Ascending aorta (tissue), 2 donors: ENCODE measurements around the gene SHE. TPM values are rescaled to one million over a fixed set of nuclear protein-coding genes. Genes with fewer than 3 reads are reported as not detected.
"Not testable (repeated sequence)": the region's sequence is repeated elsewhere in the genome, so short reads cannot be mapped to it uniquely, and the experiment has no call there.

Source experiments
- DNase-seq, 2 donors: peaks; one replicate each; pipeline ENCODE4 v3.0.0-alpha.2; 2019; ENCODE audit warnings: low spot score in 2 of 2
- H3K27ac ChIP-seq, 2 donors: fragments of 200-600 bp; sonication (generic); one replicate each; pipeline ENCODE4 v1.5.1; 2016 to 2017; ENCODE audit warnings: mild to moderate bottlenecking in 1 of 2
- H3K27me3 ChIP-seq: fragments of 200-600 bp; sonication (generic); one replicate; pipeline ENCODE4 v1.5.1; 2017
- H3K36me3 ChIP-seq, 2 donors: fragments of 200-600 bp; sonication (generic); one replicate each; pipeline ENCODE4 v1.5.1; 2016
- H3K4me1 ChIP-seq, 2 donors: fragments of 200-600 bp; sonication (generic); one replicate each; pipeline ENCODE4 v1.5.1; 2016 to 2017; ENCODE audit warnings: mild to moderate bottlenecking in 1 of 2
- H3K4me3 ChIP-seq, 2 donors: fragments of 200-600 bp; sonication (generic); one replicate each; pipeline ENCODE4 v1.5.1; 2016 to 2017; ENCODE audit warnings: mild to moderate bottlenecking in 1 of 2
- H3K9me3 ChIP-seq, 2 donors: fragments of 200-600 bp; sonication (generic); one replicate each; pipeline ENCODE4 v1.5.1; 2016
- intact Hi-C: fragments of 100-400 bp; cut with DNase I; formaldehyde crosslinking; loops from one replicate; pipeline ENCODE4 v1.15.1; 2023
- total RNA-seq: library from RNA; depleted of rRNA; stranded (reverse); fragments of >200 nt; gene quantifications from one replicate; pipeline ENCODE4 v1.1.0, GENCODE V29; 2016
- TF ChIP-seq, protein P1 (sequence below), 3 experiments: fragments of 200-600 bp in 2 of 3; fragments of 450-650 bp in 1 of 3; sonication (generic) in 2 of 3; IDR thresholded peaks; one replicate each; pipeline ENCODE4 v1.5.1; 2016 to 2019; ENCODE audit warnings: antibody characterized with exemption in 3 of 3, mild to moderate bottlenecking in 1 of 3, moderate library complexity in 1 of 3

The SHE gene
- total RNA-seq, 1 donor from 2014 or later: 107 TPM

DNA sequence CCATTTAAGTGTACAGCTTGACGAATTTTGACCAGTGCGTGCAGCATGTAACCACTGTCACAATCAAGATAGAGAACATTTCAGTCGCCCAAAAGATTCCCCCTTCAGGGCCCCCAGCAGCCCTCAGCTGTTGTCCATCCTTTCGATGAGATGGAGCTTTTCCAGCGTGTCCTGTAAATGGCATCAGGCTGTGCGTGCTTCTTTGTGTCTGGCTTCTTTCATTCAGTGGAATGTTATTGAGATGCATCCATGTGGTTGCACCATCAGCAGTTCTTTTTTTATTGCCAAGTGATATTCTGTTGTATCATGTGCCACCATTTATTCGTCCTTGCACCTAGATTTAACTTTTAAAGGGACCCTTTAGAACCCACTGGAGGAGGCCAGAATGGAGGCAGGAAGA, 34.4 kb upstream of the SHE start:
- Histone ChIP-seq H3K9me3 (no peaks in the 10 kb centered on the region), H3K27me3 (no peaks in the 10 kb centered on the region), H3K4me3 (no peak overlapping the region), H3K4me1 (no peaks in the 10 kb centered on the region), H3K27ac (no peak overlapping the region), H3K36me3 (no peaks in the 10 kb centered on the region)
- intact Hi-C loops: no loop called here
- TF ChIP-seq, protein P1, sequence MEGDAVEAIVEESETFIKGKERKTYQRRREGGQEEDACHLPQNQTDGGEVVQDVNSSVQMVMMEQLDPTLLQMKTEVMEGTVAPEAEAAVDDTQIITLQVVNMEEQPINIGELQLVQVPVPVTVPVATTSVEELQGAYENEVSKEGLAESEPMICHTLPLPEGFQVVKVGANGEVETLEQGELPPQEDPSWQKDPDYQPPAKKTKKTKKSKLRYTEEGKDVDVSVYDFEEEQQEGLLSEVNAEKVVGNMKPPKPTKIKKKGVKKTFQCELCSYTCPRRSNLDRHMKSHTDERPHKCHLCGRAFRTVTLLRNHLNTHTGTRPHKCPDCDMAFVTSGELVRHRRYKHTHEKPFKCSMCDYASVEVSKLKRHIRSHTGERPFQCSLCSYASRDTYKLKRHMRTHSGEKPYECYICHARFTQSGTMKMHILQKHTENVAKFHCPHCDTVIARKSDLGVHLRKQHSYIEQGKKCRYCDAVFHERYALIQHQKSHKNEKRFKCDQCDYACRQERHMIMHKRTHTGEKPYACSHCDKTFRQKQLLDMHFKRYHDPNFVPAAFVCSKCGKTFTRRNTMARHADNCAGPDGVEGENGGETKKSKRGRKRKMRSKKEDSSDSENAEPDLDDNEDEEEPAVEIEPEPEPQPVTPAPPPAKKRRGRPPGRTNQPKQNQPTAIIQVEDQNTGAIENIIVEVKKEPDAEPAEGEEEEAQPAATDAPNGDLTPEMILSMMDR (IDR thresholded peaks at IDR 0.05): no peak
- no peak for DNase-seq

DNA sequence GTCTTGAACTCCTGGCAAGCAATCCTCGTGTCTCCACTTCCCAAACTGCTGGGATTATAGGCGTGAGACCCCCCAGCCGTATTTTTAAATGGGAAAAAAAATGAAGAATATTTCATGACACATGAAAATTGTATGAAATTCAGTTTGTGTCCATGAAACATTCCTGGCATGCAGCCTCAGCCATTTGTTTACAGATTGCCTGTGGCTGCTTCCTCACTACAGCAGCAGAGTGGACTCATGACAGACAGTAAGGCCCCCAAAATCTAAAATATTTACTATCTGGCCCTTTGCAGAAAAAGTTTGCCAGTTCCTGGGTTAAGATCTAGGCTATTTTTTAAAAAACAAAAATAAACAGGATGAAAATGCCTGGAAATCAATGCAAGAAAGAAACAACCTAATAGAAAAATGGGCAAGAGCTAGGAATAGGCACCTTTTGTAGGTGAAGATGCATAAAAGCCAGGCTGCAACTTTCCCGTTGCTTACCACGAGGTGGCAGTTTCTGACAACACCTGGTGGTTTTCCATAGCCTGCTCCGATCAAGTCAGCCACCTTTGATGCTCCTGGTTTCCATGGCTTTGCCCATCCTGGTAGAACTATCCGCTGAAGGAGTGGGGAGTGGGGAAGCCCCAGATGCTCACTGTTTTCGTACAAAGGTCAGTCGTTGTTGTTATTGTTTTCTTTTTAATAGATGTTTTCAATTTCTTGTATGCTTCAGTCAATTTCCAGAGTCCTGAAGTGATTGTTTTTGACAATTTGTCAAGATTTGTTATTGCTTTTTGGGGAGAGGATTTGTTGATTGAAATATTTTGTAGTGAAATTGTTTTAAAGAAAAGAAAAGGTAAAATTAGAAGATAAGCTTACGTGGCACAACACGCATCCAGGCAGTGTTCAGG, 32.0 kb upstream of the SHE start:
- no peaks in the 10 kb centered on the region for H3K4me1 ChIP-seq
- TF ChIP-seq, protein P1 (IDR thresholded peaks at IDR 0.05): peak in 1 of 3 experiments; percentile 12
- H3K9me3 ChIP-seq: no peaks in the 10 kb centered on the region
- no peak overlapping the region for H3K4me3 ChIP-seq
- DNase-seq: no peak
- H3K27ac ChIP-seq: no peak overlapping the region
- intact Hi-C loops: no loop called here
- H3K27me3 ChIP-seq: no peaks in the 10 kb centered on the region
- H3K36me3 ChIP-seq: no peaks in the 10 kb centered on the region

DNA sequence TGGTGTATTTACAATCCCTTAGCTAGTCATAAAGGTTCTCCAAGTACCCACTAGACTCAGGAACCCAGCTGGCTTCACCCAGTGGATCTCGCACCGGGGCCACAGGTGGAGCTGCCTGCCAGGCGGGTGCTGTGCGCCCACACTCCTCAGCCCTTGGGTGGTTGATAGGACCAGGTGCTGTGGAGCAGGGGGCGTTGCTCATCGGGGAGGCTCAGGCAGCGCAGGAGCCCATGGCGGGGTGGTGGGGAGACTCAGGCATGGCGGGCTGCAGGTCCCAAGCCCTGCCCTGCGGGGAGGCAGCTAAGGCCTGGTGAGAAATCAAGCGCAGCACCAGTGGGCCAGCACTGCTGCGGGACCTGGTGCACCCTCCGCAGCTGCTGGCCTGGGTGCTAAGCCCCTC, 29.7 kb upstream of the SHE start:
- H3K9me3 ChIP-seq, H3K27me3 ChIP-seq, H3K36me3 ChIP-seq, H3K4me1 ChIP-seq, intact Hi-C loops, H3K4me3 ChIP-seq, DNase-seq, H3K27ac ChIP-seq: not testable (repeated sequence)

DNA sequence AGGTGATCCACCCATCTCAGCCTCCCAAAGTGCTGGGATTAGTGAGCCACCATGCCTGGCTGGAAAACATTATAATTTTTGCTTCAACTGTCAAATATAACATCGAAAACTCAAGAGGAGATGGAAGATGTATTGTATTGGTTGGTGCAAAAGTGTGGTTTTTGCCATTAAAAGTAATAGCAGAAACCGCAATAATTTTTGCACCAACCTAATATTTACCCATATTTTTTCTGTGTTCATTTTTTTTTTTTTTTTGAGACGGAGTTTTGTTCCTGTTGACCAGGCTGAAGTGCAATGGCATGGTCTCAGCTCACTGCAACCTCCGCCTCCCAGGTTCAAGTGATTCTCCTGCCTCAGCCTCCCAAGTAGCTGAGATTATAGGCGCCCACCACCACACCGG, 27.1 kb upstream of the SHE start:
- no peak overlapping the region for H3K4me3 ChIP-seq
- no peaks in the 10 kb centered on the region for H3K4me1 ChIP-seq
- no peak overlapping the region for H3K27ac ChIP-seq
- intact Hi-C loops: no loop called here
- no peaks in the 10 kb centered on the region for H3K27me3 ChIP-seq
- DNase-seq: no peak
- H3K36me3 ChIP-seq: no peaks in the 10 kb centered on the region
- TF ChIP-seq, protein P1 (IDR thresholded peaks at IDR 0.05): no peak
- H3K9me3 ChIP-seq: no peaks in the 10 kb centered on the region

DNA sequence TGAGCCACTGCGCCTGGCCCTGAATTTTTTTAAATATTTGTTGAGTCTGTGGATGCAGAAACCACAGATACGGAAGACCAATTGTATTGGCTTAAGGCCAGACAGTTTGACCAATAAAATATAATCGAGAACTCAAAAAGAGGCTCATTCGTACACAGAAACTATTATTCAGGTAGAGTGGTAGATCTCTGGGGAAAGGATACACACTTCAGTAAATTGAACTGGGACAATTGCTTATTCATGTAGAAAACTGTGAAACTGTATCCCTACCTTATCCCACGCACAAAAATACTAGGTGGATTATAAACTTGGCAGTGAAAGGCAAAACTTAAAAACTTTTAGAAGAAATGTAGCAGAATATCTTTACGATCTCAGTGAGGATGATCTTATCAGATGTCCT, 25.0 kb upstream of the SHE start:
- no peaks in the 10 kb centered on the region for H3K4me1 ChIP-seq
- TF ChIP-seq, protein P1 (IDR thresholded peaks at IDR 0.05): no peak
- H3K27ac ChIP-seq: no peak overlapping the region
- H3K27me3 ChIP-seq: no peaks in the 10 kb centered on the region
- DNase-seq: no peak
- no peak overlapping the region for H3K4me3 ChIP-seq
- H3K9me3 ChIP-seq: no peaks in the 10 kb centered on the region
- intact Hi-C loops: no loop called here
- no peaks in the 10 kb centered on the region for H3K36me3 ChIP-seq

DNA sequence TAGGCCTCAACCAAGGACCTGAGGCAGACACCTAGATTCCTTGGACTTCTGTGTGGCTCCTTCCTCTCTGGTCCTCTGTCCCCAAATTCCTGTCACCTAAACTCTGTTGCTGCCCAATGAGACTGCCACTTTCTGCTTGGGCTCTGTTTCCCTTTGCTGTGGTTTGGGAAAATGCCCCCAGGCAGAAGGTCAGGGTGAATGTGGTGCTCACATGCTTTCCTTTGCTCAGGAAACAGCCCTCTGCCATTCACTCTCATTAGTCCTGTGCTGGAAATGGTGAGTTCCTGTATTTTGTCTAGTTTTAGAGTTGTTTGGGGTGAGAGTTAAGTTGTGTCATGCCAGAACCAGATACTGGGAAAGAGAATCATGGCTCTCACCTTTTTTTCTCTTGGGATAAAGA, 22.7 kb upstream of the SHE start:
- intact Hi-C loops: no loop called here
- Histone ChIP-seq H3K9me3 (no peaks in the 10 kb centered on the region), H3K27ac (no peak overlapping the region), H3K36me3 (no peaks in the 10 kb centered on the region), H3K27me3 (no peaks in the 10 kb centered on the region), H3K4me3 (no peak overlapping the region), H3K4me1 (no peaks in the 10 kb centered on the region)
- DNase-seq: no peak
- TF ChIP-seq, protein P1 (IDR thresholded peaks at IDR 0.05): no peak
